H1 (cell line): ENCODE data around the gene DNAJC16. TPM values are rescaled to one million over a fixed set of nuclear protein-coding genes. Genes with fewer than 3 reads are reported as not detected.

Experiments
- CTCF ChIA-PET: fragments of 300-600 bp; sonication (Branson Sonifier 250); formaldehyde crosslinking; loops from one replicate; lab custom pipeline; 2021; ENCODE audit not compliant: partially characterized antibody; lab: Charles Lee
- POLR2A ChIA-PET: fragments of 300-600 bp; sonication (Branson Sonifier 250); formaldehyde crosslinking; loops from one replicate; lab custom pipeline; 2021; ENCODE audit warnings: inconsistent platforms; ENCODE audit not compliant: partially characterized antibody; lab: Charles Lee
- DNase-seq, 2 experiments: peaks; one replicate each; pipeline versions ENCODE4 v3.0.0 to v3.0.0-alpha.2; 2010 to 2022; ENCODE audit warnings: low spot score in 2 of 2, low read depth in 1 of 2, mixed read lengths in 1 of 2
- FAIRE-seq: peaks from 2 replicates; lab custom pipeline; 2011; peaks lifted over from hg19 to GRCh38; lab: Jason Lieb, UNC
- H2AFZ ChIP-seq: 2 replicates; pipeline ENCODE4 v1.8.1; 2012; ENCODE audit warnings: low read length, inconsistent platforms
- H2AK5ac ChIP-seq: 2 replicates; pipeline ENCODE4 v1.6.1; 2013; ENCODE audit warnings: low read depth, low read length
- H2BK120ac ChIP-seq: replicated peaks from 2 replicates; pipeline ENCODE3; 2013; ENCODE audit warnings: low read depth, low read length, inconsistent platforms
- H2BK12ac ChIP-seq: 2 replicates; pipeline ENCODE4 v1.6.1; 2013; ENCODE audit warnings: low read depth, low read length
- H2BK15ac ChIP-seq: 2 replicates; pipeline ENCODE4 v1.6.1; 2013; ENCODE audit warnings: low read length
- H2BK20ac ChIP-seq: 2 replicates; pipeline ENCODE4 v1.6.1; 2013; ENCODE audit warnings: low read length
- H2BK5ac ChIP-seq: 2 replicates; pipeline ENCODE4 v1.6.1; 2013; ENCODE audit warnings: low read depth, low read length
- H3K14ac ChIP-seq: 2 replicates; pipeline ENCODE4 v1.6.1; 2013; ENCODE audit warnings: inconsistent platforms; ENCODE audit not compliant: insufficient read length
- H3K18ac ChIP-seq: 2 replicates; pipeline ENCODE4 v1.6.1; 2013; ENCODE audit warnings: low read length; ENCODE audit errors: extremely low read depth
- H3K23ac ChIP-seq: 2 replicates; pipeline ENCODE4 v1.6.1; 2013; ENCODE audit warnings: inconsistent platforms; ENCODE audit not compliant: insufficient read length
- H3K23me2 ChIP-seq: 2 replicates; pipeline ENCODE4 v1.6.1; 2013; ENCODE audit warnings: low read depth, low read length
- H3K27ac ChIP-seq: 2 replicates; pipeline ENCODE4 v1.6.1; 2011; ENCODE audit warnings: low read depth, low read length, inconsistent platforms
- H3K27me3 ChIP-seq, 4 experiments: replicated peaks in 1 of 4; 1 replicate in 1 of 4; 2 replicates in 3 of 4; pipeline versions ENCODE4 v1.6.1 to v1.8.1; 2011 to 2013; ENCODE audit warnings: low read length in 3 of 4, mild to moderate bottlenecking in 3 of 4, inconsistent platforms in 2 of 4, mixed read lengths in 2 of 4, moderate library complexity in 1 of 4; ENCODE audit not compliant: control insufficient read depth in 3 of 4, insufficient read depth in 3 of 4; ENCODE audit errors: extremely low read depth in 1 of 4
- H3K36me3 ChIP-seq, 4 experiments: 2 replicates each; pipeline versions ENCODE4 v1.6.1 to v1.8.1; 2011 to 2013; ENCODE audit warnings: mild to moderate bottlenecking in 4 of 4, low read length in 3 of 4, moderate library complexity in 2 of 4, control low read depth in 1 of 4, inconsistent platforms in 1 of 4; ENCODE audit not compliant: insufficient read depth in 4 of 4, control insufficient read depth in 2 of 4
- H3K4ac ChIP-seq: replicated peaks from 2 replicates; pipeline ENCODE3; 2013; ENCODE audit warnings: low read length, low read depth, mixed read lengths, inconsistent platforms; ENCODE audit not compliant: insufficient read length
- H3K4me1 ChIP-seq, 4 experiments: replicated peaks in 1 of 4; 1 replicate in 1 of 4; 2 replicates in 3 of 4; pipeline versions ENCODE4 v1.6.1 to v1.8.1; 2011 to 2013; ENCODE audit warnings: low read length in 3 of 4, inconsistent platforms in 2 of 4, mixed read lengths in 1 of 4; ENCODE audit not compliant: insufficient read depth in 4 of 4, control insufficient read depth in 3 of 4
- H3K4me2 ChIP-seq, 2 experiments: 2 replicates each; pipeline versions ENCODE4 v1.6.1 to v1.8.1; 2011 to 2013; ENCODE audit warnings: low read depth in 2 of 2, low read length in 2 of 2, control low read depth in 1 of 2, inconsistent platforms in 1 of 2, mild to moderate bottlenecking in 1 of 2; ENCODE audit not compliant: insufficient read depth in 1 of 2
- H3K4me3 ChIP-seq, 4 experiments: fragments of 200-600, 300-600 bp in 1 of 4; sonication (generic), shearing (Covaris generic), sonication (Bioruptor Twin) in 1 of 4; 2 replicates each; pipeline versions ENCODE4 v1.5.1 to v1.8.1; 2011 to 2016; ENCODE audit warnings: low read length in 4 of 4, low read depth in 3 of 4, control low read depth in 2 of 4, inconsistent platforms in 2 of 4, mild to moderate bottlenecking in 2 of 4, mixed read lengths in 1 of 4, moderate library complexity in 1 of 4; ENCODE audit not compliant: insufficient read depth in 2 of 4; ENCODE audit errors: extremely low read depth in 1 of 4
- H3K56ac ChIP-seq: replicated peaks from 2 replicates; pipeline ENCODE3; 2013; ENCODE audit warnings: low read depth, mild to moderate bottlenecking, mixed read lengths, low read length, inconsistent platforms; ENCODE audit not compliant: insufficient read length
- H3K79me1 ChIP-seq: 2 replicates; pipeline ENCODE4 v1.6.1; 2013; ENCODE audit warnings: low read depth, low read length, control low read depth
- H3K79me2 ChIP-seq, 2 experiments: 2 replicates each; pipeline versions ENCODE4 v1.6.1 to v1.8.1; 2012 to 2013; ENCODE audit warnings: low read length in 2 of 2, mild to moderate bottlenecking in 2 of 2, inconsistent platforms in 1 of 2; ENCODE audit not compliant: insufficient read depth in 2 of 2, control insufficient read depth in 1 of 2
- H3K9ac ChIP-seq, 4 experiments: replicated peaks in 1 of 4; 1 replicate in 1 of 4; 2 replicates in 3 of 4; pipeline versions ENCODE4 v1.6.1 to v1.8.1; 2011 to 2013; ENCODE audit warnings: low read depth in 3 of 4, low read length in 3 of 4, control low read depth in 2 of 4, mild to moderate bottlenecking in 2 of 4, moderate library complexity in 2 of 4, inconsistent platforms in 1 of 4; ENCODE audit errors: extremely low read depth in 1 of 4
- H3K9me3 ChIP-seq, 2 experiments: 2 replicates each; pipeline versions ENCODE4 v1.6.1 to v1.8.1; 2012 to 2013; ENCODE audit warnings: mild to moderate bottlenecking in 2 of 2, moderate library complexity in 2 of 2, control low read depth in 1 of 2, inconsistent platforms in 1 of 2, low read depth in 1 of 2, low read length in 1 of 2, mixed read lengths in 1 of 2; ENCODE audit not compliant: insufficient read depth in 2 of 2
- H4K20me1 ChIP-seq, 2 experiments: replicated peaks in 1 of 2; 2 replicates each; pipeline versions ENCODE3 to v1.8.1; 2011 to 2013; ENCODE audit warnings: inconsistent platforms in 2 of 2, low read length in 2 of 2, mild to moderate bottlenecking in 1 of 2; ENCODE audit not compliant: insufficient read depth in 2 of 2, control insufficient read depth in 1 of 2
- H4K5ac ChIP-seq: 2 replicates; pipeline ENCODE4 v1.6.1; 2013; ENCODE audit warnings: low read length, low read depth, mixed read lengths, inconsistent platforms; ENCODE audit not compliant: insufficient read length
- H4K8ac ChIP-seq: 2 replicates; pipeline ENCODE4 v1.8.0; 2013; ENCODE audit warnings: mild to moderate bottlenecking, moderate library complexity, low read length, inconsistent platforms; ENCODE audit not compliant: insufficient read depth; ENCODE audit errors: extremely low read depth
- H4K91ac ChIP-seq: replicated peaks from 2 replicates; pipeline ENCODE3; 2013; ENCODE audit warnings: low read length, mixed read lengths, inconsistent platforms; ENCODE audit not compliant: insufficient read length
- BCL11A ChIP-seq, 2 experiments: IDR thresholded peaks; one replicate each; pipeline ENCODE4 v1.6.1; 2011; ENCODE audit warnings: low read depth in 2 of 2, low read length in 2 of 2, mild to moderate bottlenecking in 2 of 2
- CBX8 ChIP-seq: fragments of 300-800, 300-1000 bp; sonication (generic); IDR thresholded peaks from 2 replicates; pipeline ENCODE4 v1.7.1; 2016; ENCODE audit warnings: low read depth, low read length, borderline replicate concordance
- CHD2 ChIP-seq: IDR thresholded peaks from 2 replicates; pipeline ENCODE4 v1.6.1; 2012; ENCODE audit warnings: low read length, improper control_type of control experiment
- EGR1 ChIP-seq: IDR thresholded peaks from 2 replicates; pipeline ENCODE4 v1.6.1; 2011; ENCODE audit warnings: low read depth, low read length, borderline replicate concordance
- EZH2 ChIP-seq: fragments of 200-600 bp; sonication (generic); IDR thresholded peaks from 2 replicates; pipeline ENCODE4 v1.7.1; 2012; ENCODE audit warnings: low read depth, mild to moderate bottlenecking, moderate library complexity, low read length, inconsistent platforms; ENCODE audit not compliant: severe bottlenecking
- HDAC6 ChIP-seq: IDR thresholded peaks from one replicate; pipeline ENCODE4 v1.7.1; 2012; ENCODE audit warnings: low read depth, mild to moderate bottlenecking, inconsistent platforms, low read length, moderate library complexity
- KDM4A ChIP-seq: IDR thresholded peaks from one replicate; pipeline ENCODE4 v1.7.1; 2012; ENCODE audit warnings: low read depth, mild to moderate bottlenecking, moderate library complexity, low read length, inconsistent platforms; ENCODE audit not compliant: severe bottlenecking
- NANOG ChIP-seq: IDR thresholded peaks from 2 replicates; pipeline ENCODE4 v1.6.1; 2011; ENCODE audit warnings: low read length, low read depth, mild to moderate bottlenecking, inconsistent platforms; ENCODE audit not compliant: insufficient read depth, poor library complexity, severe bottlenecking
- POU5F1 ChIP-seq: IDR thresholded peaks from 2 replicates; pipeline ENCODE4 v1.6.1; 2011; ENCODE audit warnings: low read depth, mild to moderate bottlenecking, low read length, moderate library complexity
- SIN3A ChIP-seq, 2 experiments: IDR thresholded peaks in 1 of 2; conservative IDR thresholded peaks in 1 of 2; 2 replicates each; pipeline ENCODE4 v1.6.1; 2011 to 2012; ENCODE audit warnings: low read length in 2 of 2, improper control_type of control experiment in 1 of 2, low read depth in 1 of 2, mild to moderate bottlenecking in 1 of 2
- SIRT6 ChIP-seq: IDR thresholded peaks from one replicate; pipeline ENCODE4 v1.7.1; 2012; ENCODE audit warnings: low read length, inconsistent platforms
- SRF ChIP-seq: IDR thresholded peaks from 2 replicates; pipeline ENCODE4 v1.6.1; 2011; ENCODE audit warnings: mild to moderate bottlenecking, low read depth, low read length, moderate library complexity
- TBP ChIP-seq: IDR thresholded peaks from 2 replicates; pipeline ENCODE4 v1.6.1; 2011; ENCODE audit warnings: low read depth, low read length, improper control_type of control experiment
- YY1 ChIP-seq: IDR thresholded peaks from 2 replicates; pipeline ENCODE4 v1.6.1; 2011; ENCODE audit warnings: low read depth, mild to moderate bottlenecking, low read length
- WGBS, 2 experiments: shearing (Covaris generic) in 1 of 2; methylation state at CpG; one replicate each; pipeline versions ENCODE4 v1.1.6 to v1.1.7; 2013 to 2015; ENCODE audit warnings: low lambda C conversion rate in 2 of 2, mixed read lengths in 2 of 2, inconsistent platforms in 1 of 2, low coverage in 1 of 2, missing lambda C conversion rate in 1 of 2; ENCODE audit not compliant: insufficient replicate concordance in 2 of 2, insufficient coverage in 1 of 2, insufficient read length in 1 of 2; ENCODE audit errors: extremely low coverage in 1 of 2, missing lambda C conversion rate in 1 of 2; 5-methylcytosine and 5-hydroxymethylcytosine counted together
- polyA plus RNA-seq, 7 experiments: library from polyadenylated mRNA; depleted of rRNA in 3 of 7; stranded (reverse) in 5 of 7; unstranded in 2 of 7; fragments of >200 nt in 5 of 7; fragments of 200-250 nt in 2 of 7; gene quantifications; 1 replicate in 5 of 7; 2 replicates in 1 of 7; 4 replicates in 1 of 7; pipeline versions ENCODE4 v1.2.1 to v1.2.3, GENCODE V29; 2011 to 2013; ENCODE audit warnings: missing spikeins in 2 of 7, mixed read lengths in 2 of 7
- total RNA-seq: library from RNA; stranded (reverse); fragmentation: NEBNext Ultra II Directional; extraction: Animal tissue kit (Norgen Biotek cat#: 25700); gene quantifications from 2 replicates; pipeline ENCODE4 v1.2.1, GENCODE V29; 2021
- TF ChIP-seq, protein P1 (sequence below): IDR thresholded peaks from 2 replicates; pipeline ENCODE4 v1.6.1; 2012; ENCODE audit warnings: inconsistent platforms

Gene DNAJC16
- total and polyA plus RNA-seq, 2 of the 8 experiments (the other 6 are each of a cell fraction or from before 2014, with no cell fraction given), result 7.9 to 23.3 TPM

DNA sequence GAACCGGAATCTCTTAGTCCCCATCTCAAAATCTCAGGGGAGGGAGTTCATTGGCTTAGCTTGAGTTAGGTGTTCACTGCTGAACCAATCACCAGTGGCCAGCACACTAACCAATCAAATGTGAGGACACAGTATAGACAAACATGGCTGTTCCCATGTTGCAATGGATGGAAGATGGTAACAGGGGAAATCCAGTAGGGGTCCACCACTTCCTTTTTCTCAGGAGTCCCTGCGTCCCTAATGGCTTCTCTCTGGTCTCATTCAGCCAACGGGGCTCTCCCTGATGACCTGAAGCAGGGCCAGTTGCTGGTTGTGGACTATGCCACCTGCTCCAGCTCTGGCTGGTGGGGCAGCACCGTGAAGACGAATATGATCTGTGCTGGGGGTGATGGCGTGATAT, 41.0 kb upstream of the DNAJC16 start:
- no peak overlapping the region for H4K91ac ChIP-seq
- H3K4me2 ChIP-seq, result no peak overlapping the region
- no peak overlapping the region for H3K23ac ChIP-seq
- no peaks in the 10 kb centered on the region for H3K79me2 ChIP-seq
- H3K36me3 ChIP-seq, result no peaks in the 10 kb centered on the region
- H2BK20ac ChIP-seq, result no peak overlapping the region
- no peak overlapping the region for H3K4me3 ChIP-seq
- no peaks in the 10 kb centered on the region for H3K79me1 ChIP-seq
- H3K14ac ChIP-seq, result no peak overlapping the region
- H3K56ac ChIP-seq, result no peak overlapping the region
- H3K9ac ChIP-seq, result no peak overlapping the region
- no peak overlapping the region for H4K8ac ChIP-seq
- no peaks in the 10 kb centered on the region for H3K4me1 ChIP-seq
- H2BK5ac ChIP-seq, result no peak overlapping the region
- DNase-seq, result no peak
- H4K20me1 ChIP-seq, result no peaks in the 10 kb centered on the region
- no peak overlapping the region for H2BK120ac ChIP-seq
- no peak overlapping the region for H2AFZ ChIP-seq
- H2BK12ac ChIP-seq, result no peak overlapping the region
- no peak overlapping the region for H4K5ac ChIP-seq
- no peak overlapping the region for H3K27ac ChIP-seq
- H3K9me3 ChIP-seq, result no peaks in the 10 kb centered on the region
- ChIA-PET POLR2A (no interaction called here), CTCF (interaction anchor here (1.0 kb wide), 1 partner anchor 58 kb away, joined by 3 read pairs; no protein-coding TSS in a partner anchor)
- H2BK15ac ChIP-seq, result no peak overlapping the region
- WGBS, 2 experiments, result 90% methylated on average over 6 of the region's 6 CpGs; no CpG with 5 or more reads in 1 of the 2 experiments
- FAIRE-seq, result no peak
- H2AK5ac ChIP-seq, result no peak overlapping the region
- H3K23me2 ChIP-seq, result no peaks in the 10 kb centered on the region
- H3K4ac ChIP-seq, result no peak overlapping the region
- H3K18ac ChIP-seq, result no peak overlapping the region
- no peaks in the 10 kb centered on the region for H3K27me3 ChIP-seq
- TF ChIP-seq BCL11A (IDR thresholded peaks at IDR 0.05; ENCODE audit: low read depth in 2 of 2, low read length in 2 of 2), result no peak
- no peak for TF ChIP-seq TBP
- no peak for TF ChIP-seq CHD2
- no peak for TF ChIP-seq SIN3A (conservative IDR thresholded peaks at IDR 0.05 in 1 of 2, IDR thresholded peaks at IDR 0.05 in 1 of 2; ENCODE audit: low read depth in 1 of 2, low read length in 2 of 2)
- no peak for TF ChIP-seq SRF
- TF ChIP-seq SIRT6, result no peak
- no peak for TF ChIP-seq EZH2
- TF ChIP-seq, protein P1, sequence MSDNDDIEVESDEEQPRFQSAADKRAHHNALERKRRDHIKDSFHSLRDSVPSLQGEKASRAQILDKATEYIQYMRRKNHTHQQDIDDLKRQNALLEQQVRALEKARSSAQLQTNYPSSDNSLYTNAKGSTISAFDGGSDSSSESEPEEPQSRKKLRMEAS, result no peak
- TF ChIP-seq POU5F1, result no peak
- no peak for TF ChIP-seq HDAC6
- TF ChIP-seq EGR1, result no peak
- TF ChIP-seq NANOG, result no peak
- TF ChIP-seq KDM4A, result no peak
- TF ChIP-seq YY1, result no peak
- no peak for TF ChIP-seq CBX8
